K562 (cell line): ENCODE results near the gene ARMC7. TPM values are rescaled to one million over a fixed set of nuclear protein-coding genes. Genes with fewer than 3 reads are reported as not detected.

ENCODE experiments used
- C11orf30 ChIP-seq: fragments of 450-650 bp; IDR thresholded peaks from 2 replicates; pipeline ENCODE4 v1.6.1; 2016; ENCODE audit warnings: low read depth, mild to moderate bottlenecking
- CHCHD3 ChIP-seq: fragments of 250-450 bp; sonication (Bioruptor Pico); IDR thresholded peaks from 2 replicates; pipeline ENCODE4 v2.1.2; 2022; ENCODE audit warnings: mild to moderate bottlenecking
- DMBX1 ChIP-seq: fragments of 250-450 bp; sonication (Bioruptor Pico); IDR thresholded peaks from 2 replicates; pipeline ENCODE4 v1.8.0; 2022; ENCODE audit warnings: inconsistent platforms, mild to moderate bottlenecking, moderate library complexity, borderline replicate concordance
- HNRNPH1 ChIP-seq: fragments of 200-400 bp; formaldehyde crosslinking; optimal IDR thresholded peaks from 2 replicates; pipeline ENCODE3; 2017; ENCODE audit warnings: low read depth, mild to moderate bottlenecking, low read length, moderate library complexity
- KDM5B ChIP-seq: fragments of 200-600 bp; sonication (generic); IDR thresholded peaks from 2 replicates; pipeline ENCODE4 v1.6.1; 2012; ENCODE audit warnings: low read depth, mild to moderate bottlenecking, moderate library complexity, low read length, control low read depth, inconsistent platforms; ENCODE audit not compliant: insufficient replicate concordance
- MLX ChIP-seq, 2 experiments: fragments of 450-650 bp in 1 of 2; sonication (generic) in 1 of 2; formaldehyde crosslinking; conservative IDR thresholded peaks; 2 replicates each; pipeline versions ENCODE4 v1.4.0 to v1.8.1; 2020 to 2022; ENCODE audit warnings: mild to moderate bottlenecking in 1 of 2, missing genetic modification reagents in 1 of 2
- MYC ChIP-seq, 2 experiments: fragments of 250-450 bp in 1 of 2; sonication (Bioruptor Pico) in 1 of 2; IDR thresholded peaks; 2 replicates each; pipeline versions ENCODE4 v1.5.1 to v1.6.1; 2012 to 2021; ENCODE audit warnings: low read depth in 2 of 2, borderline replicate concordance in 1 of 2, improper control_type of control experiment in 1 of 2, low read length in 1 of 2, mild to moderate bottlenecking in 1 of 2, moderate library complexity in 1 of 2
- PHF8 ChIP-seq: fragments of 200-600 bp; sonication (generic); IDR thresholded peaks from 2 replicates; pipeline ENCODE4 v1.6.1; 2012; ENCODE audit warnings: mixed run types, mild to moderate bottlenecking, inconsistent platforms, low read length, moderate library complexity, borderline replicate concordance
- RBM14 ChIP-seq: fragments of 200-400 bp; formaldehyde crosslinking; IDR thresholded peaks from 2 replicates; pipeline ENCODE4 v1.6.1; 2018; ENCODE audit warnings: low read depth, mild to moderate bottlenecking, low read length, moderate library complexity, borderline replicate concordance; ENCODE audit not compliant: insufficient read depth
- TOE1 ChIP-seq, 2 experiments: fragments of 450-650 bp in 1 of 2; sonication (generic) in 1 of 2; formaldehyde crosslinking in 1 of 2; IDR thresholded peaks; 2 replicates each; pipeline versions ENCODE4 v1.7.1 to v1.8.0; 2016 to 2022; ENCODE audit warnings: borderline replicate concordance in 2 of 2, mild to moderate bottlenecking in 2 of 2, antibody characterized with exemption in 1 of 2, inconsistent platforms in 1 of 2, low read depth in 1 of 2, missing genetic modification reagents in 1 of 2, moderate library complexity in 1 of 2
- U2AF1 ChIP-seq: fragments of 200-400 bp; formaldehyde crosslinking; optimal IDR thresholded peaks from 2 replicates; pipeline ENCODE3; 2017; ENCODE audit warnings: mild to moderate bottlenecking, low read depth, low read length, moderate library complexity
- ZNF212 ChIP-seq: fragments of 450-650 bp; formaldehyde crosslinking; IDR thresholded peaks from 2 replicates; pipeline ENCODE4 v1.4.0; 2020; ENCODE audit warnings: mild to moderate bottlenecking
- ZNF24 ChIP-seq: fragments of 450-650 bp; IDR thresholded peaks from 2 replicates; pipeline ENCODE4 v1.6.1; 2016
- ZNF3 ChIP-seq: fragments of 250-450 bp; sonication (Bioruptor Pico); IDR thresholded peaks from 2 replicates; pipeline ENCODE4 v1.5.0; 2021; ENCODE audit warnings: mild to moderate bottlenecking, moderate library complexity
- ZNF431 ChIP-seq: sonication (generic); formaldehyde crosslinking; IDR thresholded peaks from 2 replicates; pipeline ENCODE4 v1.8.0; 2022; ENCODE audit warnings: mild to moderate bottlenecking, missing genetic modification reagents
- polyA plus RNA-seq, 8 experiments: library from polyadenylated mRNA; depleted of rRNA in 4 of 8; stranded (reverse) in 5 of 8; unstranded in 3 of 8; fragments of >200 nt; fragmentation: Nextera tagmentation in 2 of 8; fragmentation: Illumina TruSeq in 1 of 8; extraction: Ambion mirVana in 2 of 8; extraction: Trizol in 1 of 8; gene quantifications; 2 replicates each; pipeline versions ENCODE4 v1.2.1 to v1.2.3, GENCODE V29; 2011 to 2014; ENCODE audit warnings: inconsistent platforms in 1 of 8, missing spikeins in 1 of 8
- total RNA-seq, 7 experiments: library from RNA; depleted of rRNA in 6 of 7; stranded (reverse); fragments of >200 nt in 6 of 7; fragmentation: Illumina TruSeq in 2 of 7; extraction: Trizol in 2 of 7; gene quantifications; 2 replicates each; pipeline versions ENCODE4 v1.2.1 to v1.2.3, GENCODE V29; 2011 to 2021; ENCODE audit warnings: low replicate concordance in 1 of 7
- TF ChIP-seq, protein P1 (sequence below): sonication (generic); formaldehyde crosslinking; IDR thresholded peaks from 2 replicates; pipeline ENCODE4 v1.8.1; 2023; ENCODE audit warnings: mild to moderate bottlenecking, missing genetic modification reagents
- TF ChIP-seq, protein P2 (sequence below): fragments of 150-350 bp; IDR thresholded peaks from 2 replicates; pipeline ENCODE4 v1.6.1; 2014; ENCODE audit warnings: low read depth, mild to moderate bottlenecking, low read length, borderline replicate concordance

Gene ARMC7
- total and polyA plus RNA-seq, 9 of the 15 experiments (the other 6 are each of a cell fraction or from before 2014, with no cell fraction given): 1.4 to 15.2 (median 5.9) TPM

- TF ChIP-seq RBM14 (no peak), MLX (CRISPR knock-in tag; conservative IDR thresholded peaks at IDR 0.05) (no peak), ZNF212 (CRISPR knock-in tag) (no peak), KDM5B (no peak), TOE1 (IDR thresholded peaks at IDR 0.05; ENCODE audit: borderline replicate concordance) (0 out of 2 replicates have a peak, but pooled peaks have one; percentile 27), TOE1 (CRISPR knock-in tag; IDR thresholded peaks at IDR 0.05; ENCODE audit: borderline replicate concordance, low read depth) (no peak), MYC (IDR thresholded peaks at IDR 0.05; ENCODE audit: low read depth, low read length) (peak; percentile 38; the same call in 1 of the 2 replicates), MYC (CRISPR knock-in tag; IDR thresholded peaks at IDR 0.05; ENCODE audit: borderline replicate concordance, low read depth) (no peak), ZNF431 (CRISPR knock-in tag) (no peak), CHCHD3 (CRISPR knock-in tag) (no peak), PHF8 (no peak), ZNF3 (no peak), U2AF1 (no peak), ZNF24 (no peak), DMBX1 (CRISPR knock-in tag) (peak; percentile 58; the same call in 1 of the 2 replicates), HNRNPH1 (no peak), C11orf30 (peak; percentile 87)
- TF ChIP-seq, protein P1, sequence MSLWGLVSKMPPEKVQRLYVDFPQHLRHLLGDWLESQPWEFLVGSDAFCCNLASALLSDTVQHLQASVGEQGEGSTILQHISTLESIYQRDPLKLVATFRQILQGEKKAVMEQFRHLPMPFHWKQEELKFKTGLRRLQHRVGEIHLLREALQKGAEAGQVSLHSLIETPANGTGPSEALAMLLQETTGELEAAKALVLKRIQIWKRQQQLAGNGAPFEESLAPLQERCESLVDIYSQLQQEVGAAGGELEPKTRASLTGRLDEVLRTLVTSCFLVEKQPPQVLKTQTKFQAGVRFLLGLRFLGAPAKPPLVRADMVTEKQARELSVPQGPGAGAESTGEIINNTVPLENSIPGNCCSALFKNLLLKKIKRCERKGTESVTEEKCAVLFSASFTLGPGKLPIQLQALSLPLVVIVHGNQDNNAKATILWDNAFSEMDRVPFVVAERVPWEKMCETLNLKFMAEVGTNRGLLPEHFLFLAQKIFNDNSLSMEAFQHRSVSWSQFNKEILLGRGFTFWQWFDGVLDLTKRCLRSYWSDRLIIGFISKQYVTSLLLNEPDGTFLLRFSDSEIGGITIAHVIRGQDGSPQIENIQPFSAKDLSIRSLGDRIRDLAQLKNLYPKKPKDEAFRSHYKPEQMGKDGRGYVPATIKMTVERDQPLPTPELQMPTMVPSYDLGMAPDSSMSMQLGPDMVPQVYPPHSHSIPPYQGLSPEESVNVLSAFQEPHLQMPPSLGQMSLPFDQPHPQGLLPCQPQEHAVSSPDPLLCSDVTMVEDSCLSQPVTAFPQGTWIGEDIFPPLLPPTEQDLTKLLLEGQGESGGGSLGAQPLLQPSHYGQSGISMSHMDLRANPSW (CRISPR knock-in tag): no peak
- TF ChIP-seq, protein P2, sequence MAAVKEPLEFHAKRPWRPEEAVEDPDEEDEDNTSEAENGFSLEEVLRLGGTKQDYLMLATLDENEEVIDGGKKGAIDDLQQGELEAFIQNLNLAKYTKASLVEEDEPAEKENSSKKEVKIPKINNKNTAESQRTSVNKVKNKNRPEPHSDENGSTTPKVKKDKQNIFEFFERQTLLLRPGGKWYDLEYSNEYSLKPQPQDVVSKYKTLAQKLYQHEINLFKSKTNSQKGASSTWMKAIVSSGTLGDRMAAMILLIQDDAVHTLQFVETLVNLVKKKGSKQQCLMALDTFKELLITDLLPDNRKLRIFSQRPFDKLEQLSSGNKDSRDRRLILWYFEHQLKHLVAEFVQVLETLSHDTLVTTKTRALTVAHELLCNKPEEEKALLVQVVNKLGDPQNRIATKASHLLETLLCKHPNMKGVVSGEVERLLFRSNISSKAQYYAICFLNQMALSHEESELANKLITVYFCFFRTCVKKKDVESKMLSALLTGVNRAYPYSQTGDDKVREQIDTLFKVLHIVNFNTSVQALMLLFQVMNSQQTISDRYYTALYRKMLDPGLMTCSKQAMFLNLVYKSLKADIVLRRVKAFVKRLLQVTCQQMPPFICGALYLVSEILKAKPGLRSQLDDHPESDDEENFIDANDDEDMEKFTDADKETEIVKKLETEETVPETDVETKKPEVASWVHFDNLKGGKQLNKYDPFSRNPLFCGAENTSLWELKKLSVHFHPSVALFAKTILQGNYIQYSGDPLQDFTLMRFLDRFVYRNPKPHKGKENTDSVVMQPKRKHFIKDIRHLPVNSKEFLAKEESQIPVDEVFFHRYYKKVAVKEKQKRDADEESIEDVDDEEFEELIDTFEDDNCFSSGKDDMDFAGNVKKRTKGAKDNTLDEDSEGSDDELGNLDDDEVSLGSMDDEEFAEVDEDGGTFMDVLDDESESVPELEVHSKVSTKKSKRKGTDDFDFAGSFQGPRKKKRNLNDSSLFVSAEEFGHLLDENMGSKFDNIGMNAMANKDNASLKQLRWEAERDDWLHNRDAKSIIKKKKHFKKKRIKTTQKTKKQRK: no peak
These were observed 13.6 kb upstream of the ARMC7 start (continued) for GRCh38 chr17:75096082-75096625.
